HG02798 (cell line): ENCODE results near the gene AKAP8.
"Not testable (repeated sequence)": the region's sequence is repeated elsewhere in the genome, so short reads cannot be mapped to it uniquely, and the experiment has no call there.

Experiments used
- ATAC-seq: cut with Tn5 transposase; IDR thresholded peaks from one replicate; pipeline ENCODE4 v1.9.1; 2021; ENCODE audit warnings: mild to moderate bottlenecking; ENCODE audit not compliant: unreplicated experiment, poor library complexity

The AKAP8 gene

DNA sequence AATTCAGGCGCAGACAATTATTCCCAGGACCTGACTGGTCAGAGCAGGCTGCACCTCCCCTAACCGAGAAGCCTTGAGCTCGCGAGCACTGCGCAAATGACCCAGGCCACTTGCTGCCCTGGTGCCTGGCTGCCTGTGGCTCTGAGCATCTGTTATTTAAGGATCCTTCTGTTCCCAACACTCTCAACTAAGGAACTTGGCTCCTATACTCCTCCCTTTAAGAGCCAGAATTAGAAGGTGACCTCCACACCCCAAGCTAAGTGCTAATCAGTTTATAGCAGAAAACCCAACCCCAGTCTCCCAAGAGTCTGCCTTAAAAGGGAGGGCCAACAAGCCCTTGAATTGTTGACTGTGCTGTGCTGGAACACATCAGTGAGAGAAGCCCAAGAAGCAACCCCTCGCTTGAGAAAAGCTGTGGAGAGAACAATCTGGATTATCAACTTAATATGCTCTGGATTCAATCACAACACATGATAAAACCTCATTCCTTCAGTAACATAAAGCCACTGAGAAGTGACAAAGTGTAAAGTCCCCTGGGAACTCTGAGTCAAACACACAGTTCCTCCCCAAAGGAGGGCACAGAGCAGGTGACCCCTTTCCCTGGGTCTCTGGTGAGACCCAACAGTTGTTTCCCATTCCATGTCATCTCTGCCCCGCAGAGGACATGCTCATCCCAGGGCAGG, 24.7 kb upstream of the AKAP8 start:
- no peak for ATAC-seq

DNA sequence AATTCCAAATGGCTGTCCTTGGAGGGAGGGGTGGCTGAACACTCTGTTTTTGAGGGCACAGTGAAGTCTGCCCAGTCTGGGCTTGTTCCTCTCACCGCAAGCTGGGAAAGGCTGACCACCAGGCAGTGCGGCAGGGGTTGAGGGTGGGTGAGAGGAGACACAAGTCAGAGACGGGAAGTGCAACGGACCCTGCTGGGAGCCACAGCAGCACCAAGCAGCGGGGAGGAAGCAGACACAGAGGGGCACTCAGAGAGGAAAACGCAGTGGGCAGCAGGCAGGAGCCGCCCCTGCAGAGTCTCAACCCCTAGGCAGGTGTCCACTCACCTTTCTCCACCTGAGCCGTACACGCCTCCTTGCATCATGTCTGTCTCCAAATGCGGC, 23.6 kb upstream of the AKAP8 start:
- no peak for ATAC-seq

DNA sequence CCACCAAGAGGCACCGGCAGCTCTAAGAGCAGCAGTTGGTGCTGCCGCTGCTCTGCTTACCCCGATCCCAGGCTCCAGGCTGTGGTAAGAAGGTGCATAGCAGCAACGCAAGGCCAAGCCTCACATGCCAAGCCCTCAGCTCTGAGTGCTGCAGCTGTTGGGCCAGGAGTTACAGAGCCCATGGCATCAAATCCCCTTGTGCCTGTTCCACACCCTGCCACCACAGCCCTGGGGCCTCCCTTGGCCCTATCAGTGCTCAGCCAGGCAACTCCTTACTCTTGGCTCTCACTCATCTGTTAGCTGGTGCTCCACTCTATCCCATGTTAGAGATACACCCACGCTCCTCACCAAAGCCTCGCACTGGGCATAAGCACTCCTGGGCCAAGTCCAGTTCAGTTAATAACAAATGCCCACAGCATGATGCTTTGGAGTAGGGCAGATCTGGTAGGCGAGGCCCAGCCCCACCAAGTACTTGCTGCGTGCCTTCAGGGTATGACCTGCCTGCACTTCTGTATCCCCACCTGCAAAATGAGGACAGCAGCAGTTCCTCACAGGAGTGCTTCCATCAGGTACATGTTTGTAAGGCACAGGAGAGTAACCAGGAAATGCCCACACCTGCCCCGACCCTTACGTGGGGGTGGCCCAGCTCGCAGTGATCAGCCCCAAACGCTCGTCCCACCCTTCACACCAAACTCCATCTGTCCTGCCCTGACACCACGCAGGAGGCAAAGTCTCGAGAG, 23.0 kb upstream of the AKAP8 start:
- ATAC-seq: no peak

DNA sequence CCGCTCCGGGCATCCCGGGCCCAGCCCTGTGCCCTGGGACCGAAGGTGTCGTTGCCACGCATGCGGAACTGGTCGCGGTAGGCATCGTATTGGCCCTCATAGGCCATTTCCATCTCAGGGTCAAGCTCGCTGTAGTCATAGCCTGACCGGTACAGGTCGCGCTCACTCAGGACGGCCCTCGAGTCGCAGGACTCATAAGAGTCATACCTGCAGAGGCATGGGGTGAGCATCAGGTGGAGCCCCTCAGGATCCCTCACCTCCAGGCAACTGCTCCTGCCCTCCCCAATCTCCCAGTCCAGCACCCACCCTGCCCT, 21.8 kb upstream of the AKAP8 start:
- no peak for ATAC-seq

DNA sequence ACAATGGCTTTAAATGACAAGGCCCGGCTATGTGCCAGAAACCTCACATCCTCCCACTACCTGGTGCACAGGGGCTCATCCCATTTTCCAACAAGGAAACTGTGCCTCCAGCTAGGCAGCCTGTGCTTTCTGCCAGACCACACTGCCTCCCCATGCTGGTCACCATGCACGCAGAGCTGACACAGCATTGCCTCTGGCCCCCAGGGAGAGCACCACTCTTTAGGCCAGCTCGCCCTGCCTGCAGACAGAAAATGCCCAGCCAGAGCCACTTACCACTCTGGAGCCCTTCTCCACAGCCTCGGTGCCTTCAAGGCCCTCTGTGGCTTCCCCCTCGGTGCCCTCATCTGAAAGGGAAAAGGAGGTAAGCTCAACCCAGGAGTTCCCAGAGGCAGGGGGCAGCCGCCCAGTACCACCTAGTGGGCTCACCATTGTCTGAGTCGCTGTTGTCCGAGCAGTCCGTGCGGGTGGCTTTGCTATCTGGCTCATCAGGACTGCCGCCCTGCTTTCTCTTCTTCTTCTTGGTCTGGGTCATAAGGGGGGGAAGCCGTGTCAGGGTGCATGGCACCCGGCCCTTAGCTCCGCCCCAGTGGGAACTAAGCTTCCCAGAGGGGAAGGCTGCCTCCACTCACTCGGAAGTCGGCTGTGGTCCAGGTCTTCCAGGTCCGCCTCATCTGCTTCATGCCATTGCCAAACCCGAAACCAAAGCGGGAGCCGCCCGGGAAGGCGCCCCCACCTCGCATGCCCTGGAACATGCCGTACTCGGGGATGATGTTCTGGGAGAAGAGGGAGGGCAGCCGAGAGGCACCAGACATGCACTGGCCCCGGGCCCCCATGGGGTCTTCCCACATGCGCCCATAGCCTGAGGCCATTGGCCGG, 21.2 kb upstream of the AKAP8 start:
- no peak for ATAC-seq

DNA sequence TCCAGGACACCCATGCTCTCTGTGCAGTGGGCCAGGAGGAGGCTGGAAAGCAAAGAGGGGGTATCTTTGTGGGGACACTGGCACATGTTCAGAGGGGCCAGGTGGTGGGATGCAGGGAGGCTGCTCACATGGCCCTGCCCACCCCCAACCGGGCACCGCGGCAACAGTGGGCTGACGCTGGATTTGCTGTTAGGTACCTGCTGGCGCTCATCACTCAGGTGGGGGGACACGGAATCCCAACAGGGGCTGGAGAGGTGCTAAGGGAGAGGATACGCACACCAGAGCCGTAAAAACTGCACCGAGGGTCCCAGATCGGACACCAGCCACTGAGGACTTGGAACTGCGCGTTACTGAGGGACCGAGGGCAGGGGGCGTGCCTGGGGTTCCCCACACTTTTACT, 20.0 kb upstream of the AKAP8 start:
- ATAC-seq: no peak

DNA sequence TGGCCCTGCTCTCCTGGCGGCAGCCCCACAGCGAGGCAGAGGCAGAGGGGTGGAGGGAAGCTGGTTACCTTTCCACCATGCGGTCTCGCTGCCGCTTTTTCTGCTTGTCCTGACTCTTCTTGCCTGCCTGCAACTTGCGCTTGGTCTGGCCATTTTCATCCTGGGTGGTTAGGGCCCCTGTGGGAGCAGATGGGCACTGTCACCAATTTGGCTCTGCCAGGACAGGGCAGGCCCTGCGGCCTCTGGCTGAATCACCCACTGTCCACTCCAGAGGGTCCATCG, 19.6 kb upstream of the AKAP8 start:
- ATAC-seq: no peak

DNA sequence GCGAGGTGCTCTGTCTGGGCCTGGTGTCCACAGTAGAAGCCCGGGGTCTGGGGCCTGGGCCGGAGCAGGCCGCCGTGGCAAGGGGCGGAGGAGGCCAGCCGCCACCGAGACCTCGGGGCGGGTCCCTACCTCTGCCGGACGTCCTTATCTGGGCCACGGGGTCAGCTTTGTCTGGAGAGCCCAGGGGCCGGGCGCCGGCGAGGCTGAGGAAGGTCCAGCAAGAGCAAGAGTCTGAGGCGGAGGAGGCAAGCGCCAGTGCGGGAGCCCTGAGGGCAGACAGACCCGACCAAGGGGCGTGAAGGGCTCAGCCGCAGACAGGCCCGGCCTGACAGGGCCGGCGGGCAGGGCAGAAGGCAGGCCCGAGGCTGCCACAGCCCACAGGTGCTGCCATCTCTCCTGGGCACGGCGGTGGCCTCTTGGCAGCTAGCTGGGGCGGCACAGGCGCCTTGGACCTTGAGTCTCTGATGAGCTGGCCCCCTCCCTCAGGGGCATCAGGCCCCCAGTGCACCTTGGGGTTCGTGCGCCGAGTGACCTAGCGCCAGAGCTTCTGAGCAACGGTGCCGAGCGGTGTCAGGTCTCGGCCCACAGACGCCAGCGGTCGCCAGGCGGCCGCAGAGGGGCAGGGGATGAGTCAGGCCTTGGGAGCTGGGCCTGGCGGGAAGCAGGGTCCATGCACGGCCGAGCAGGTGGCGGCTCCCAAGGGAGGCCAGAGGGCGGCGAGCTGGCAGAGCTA, 19.1 kb upstream of the AKAP8 start:
- ATAC-seq: no peak

DNA sequence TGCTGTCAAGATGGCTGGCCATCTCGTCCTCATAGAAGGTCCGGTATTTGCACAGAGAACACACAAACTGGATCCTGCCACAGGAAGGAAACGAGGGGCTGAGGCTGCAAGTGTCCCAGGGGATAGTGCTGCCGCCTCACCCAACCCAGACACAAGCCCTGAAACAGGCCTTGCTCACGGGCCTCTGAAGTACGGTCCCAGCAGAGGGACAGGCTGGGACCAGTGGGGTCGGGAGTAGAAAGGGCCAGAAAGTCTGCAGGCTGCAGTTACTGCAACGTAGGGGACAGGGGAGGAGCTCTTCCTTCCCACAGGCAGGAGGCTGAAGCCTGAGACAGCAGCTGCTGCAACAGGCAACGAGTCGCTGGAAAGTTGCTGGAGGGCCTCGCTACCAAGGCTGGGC, 18.2 kb upstream of the AKAP8 start:
- no peak for ATAC-seq

DNA sequence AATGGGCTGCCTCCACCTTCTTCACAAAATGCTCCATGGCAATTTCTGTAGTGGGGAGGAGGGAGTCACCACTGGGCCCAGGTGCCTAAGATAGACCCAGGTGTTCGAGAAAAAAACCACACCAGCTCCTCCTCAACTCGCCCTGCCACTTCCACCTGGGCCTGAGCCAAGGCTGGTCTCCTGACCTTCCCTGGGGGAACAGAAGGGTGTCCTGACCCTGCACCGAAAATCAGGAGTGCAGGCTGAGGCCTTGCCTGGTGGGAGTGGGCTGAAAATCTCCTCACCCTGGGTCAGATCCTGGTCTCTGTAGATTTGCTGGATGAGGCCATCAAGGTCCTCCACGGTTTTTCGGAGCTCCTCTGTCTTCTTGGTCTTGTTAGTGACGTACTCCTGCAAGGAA, 17.6 kb upstream of the AKAP8 start:
- no peak for ATAC-seq

DNA sequence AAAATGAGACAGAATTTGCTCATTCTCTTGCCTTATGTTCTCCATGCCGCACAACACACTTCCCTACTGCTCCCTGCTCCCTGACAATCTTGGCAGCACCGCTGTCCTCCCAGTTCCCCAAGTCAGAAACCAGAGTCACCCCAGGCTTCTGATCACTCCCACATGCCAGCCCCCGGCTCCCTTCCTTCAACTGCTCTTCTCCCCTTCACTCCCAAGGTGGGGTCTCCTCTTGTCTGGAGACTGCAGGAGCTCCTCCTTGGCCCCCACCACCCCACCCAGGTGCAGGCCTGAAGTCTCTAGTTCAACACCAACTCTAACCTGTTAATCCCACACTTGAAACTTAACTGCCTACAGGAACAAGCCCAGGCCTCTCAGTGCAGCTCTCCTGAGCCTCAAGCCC, 16.8 kb upstream of the AKAP8 start:
- no peak for ATAC-seq

DNA sequence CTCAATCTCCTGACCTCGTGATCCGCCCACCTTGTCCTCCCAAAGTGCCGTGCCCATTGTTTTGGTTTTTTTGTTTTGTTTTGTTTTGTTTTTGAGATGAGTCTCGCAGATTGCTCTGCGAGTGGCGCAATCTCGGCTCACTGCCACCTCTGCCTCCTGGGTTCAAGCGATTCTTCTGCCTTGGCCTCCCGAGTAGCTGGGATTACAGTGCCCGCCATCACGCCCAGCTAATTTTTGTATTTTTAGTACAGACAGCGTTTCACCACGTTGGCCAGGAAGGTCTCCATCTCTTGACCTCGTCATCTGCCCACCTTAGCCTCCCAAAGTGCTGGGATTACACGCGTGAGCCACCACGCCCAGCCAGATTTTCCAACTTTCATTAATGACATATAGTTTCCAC, 15.7 kb upstream of the AKAP8 start:
- ATAC-seq: not testable (repeated sequence)

DNA sequence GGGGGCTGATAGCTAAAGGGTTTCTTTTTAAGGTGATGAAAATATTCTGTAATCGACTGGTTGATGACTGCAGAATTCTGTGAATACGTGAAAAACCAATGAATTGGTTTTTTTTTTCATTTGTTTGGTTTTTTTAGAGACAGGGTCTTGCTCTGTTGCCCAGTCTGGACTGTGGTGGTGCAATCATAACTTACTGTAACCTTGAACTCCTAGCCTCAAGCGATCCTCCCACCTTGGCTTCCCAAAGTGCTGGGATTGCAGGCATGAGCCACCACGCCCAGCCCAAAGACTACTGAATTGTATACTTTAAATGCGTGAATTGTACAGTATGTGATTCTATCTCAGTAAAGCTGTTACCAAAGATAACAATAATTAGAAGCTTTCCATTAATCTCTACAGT, 14.8 kb upstream of the AKAP8 start:
- no peak for ATAC-seq

DNA sequence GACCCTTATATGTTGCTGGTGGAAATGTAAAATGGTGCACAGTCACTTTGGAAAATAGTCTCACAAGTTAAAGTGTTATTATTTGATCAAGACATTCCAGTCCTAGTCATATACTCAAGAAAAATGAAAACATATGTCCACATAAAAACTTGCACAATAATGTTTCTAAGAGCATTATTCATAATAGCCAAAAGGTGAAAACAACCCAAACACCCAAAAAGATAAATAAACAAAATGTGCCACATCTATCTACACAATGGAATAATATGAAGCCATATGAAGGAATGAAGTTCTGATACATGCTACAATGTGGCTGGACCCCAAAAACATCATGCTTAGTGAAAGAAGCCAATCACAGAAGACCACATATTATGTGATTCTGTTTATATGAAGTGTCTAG, 14.4 kb upstream of the AKAP8 start:
- ATAC-seq: no peak

DNA sequence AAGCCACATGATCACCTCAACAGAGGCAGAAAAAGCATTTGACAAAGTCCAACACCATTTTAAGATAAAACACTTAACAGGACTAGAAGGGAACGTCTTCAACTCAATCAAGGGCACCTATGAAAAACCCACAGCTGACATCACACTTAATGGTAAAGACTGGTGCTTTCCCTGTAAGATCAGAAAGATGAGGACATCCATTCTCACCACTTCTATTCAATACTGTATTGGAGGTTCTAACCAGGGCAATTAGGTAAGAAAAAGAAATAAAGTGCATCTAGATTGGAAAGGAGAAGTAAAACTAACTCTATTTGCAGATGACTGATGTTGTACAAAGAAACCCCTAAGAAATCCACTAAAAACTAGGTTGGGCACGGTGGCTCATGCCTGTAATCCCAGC, 11.2 kb upstream of the AKAP8 start:
- no peak for ATAC-seq

DNA sequence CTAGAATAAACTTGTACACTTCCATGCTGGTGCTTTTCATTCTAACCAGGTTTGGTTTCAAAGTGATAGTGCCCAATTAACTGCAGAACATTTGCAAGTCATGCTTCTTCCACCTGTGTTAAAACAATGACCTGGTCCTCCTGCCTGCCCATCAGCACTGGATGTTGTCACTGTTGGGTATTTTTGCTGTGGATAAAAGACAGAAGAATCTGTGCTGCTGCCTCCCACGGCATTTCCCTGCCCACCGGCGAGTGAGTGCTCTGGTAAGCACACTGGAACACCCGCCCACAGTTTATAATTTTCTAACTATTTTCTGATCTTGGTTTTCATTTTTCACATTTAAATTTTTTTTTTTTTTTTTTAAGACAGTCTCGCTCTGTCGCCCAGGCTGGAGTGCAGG, 2.3 kb upstream of the AKAP8 start:
- ATAC-seq: no peak

DNA sequence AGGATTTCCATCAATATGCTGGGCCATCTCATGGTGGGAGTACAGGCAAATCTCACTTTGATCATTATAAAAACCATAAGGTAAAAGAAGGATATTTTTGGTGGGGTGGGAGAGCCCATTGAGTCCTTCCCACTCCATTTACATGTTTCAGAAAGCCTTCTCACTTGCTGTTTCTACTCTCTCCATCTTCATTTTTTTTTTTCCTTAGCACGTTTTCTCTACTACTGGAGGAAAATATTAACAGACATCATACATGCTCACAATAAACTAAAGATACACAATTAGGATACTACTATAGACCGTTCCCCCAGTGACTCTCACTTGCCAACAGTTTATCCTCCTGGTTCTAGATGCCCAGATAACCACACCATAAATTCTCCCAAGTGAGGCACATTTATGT, 1.8 kb upstream of the AKAP8 start:
- no peak for ATAC-seq

DNA sequence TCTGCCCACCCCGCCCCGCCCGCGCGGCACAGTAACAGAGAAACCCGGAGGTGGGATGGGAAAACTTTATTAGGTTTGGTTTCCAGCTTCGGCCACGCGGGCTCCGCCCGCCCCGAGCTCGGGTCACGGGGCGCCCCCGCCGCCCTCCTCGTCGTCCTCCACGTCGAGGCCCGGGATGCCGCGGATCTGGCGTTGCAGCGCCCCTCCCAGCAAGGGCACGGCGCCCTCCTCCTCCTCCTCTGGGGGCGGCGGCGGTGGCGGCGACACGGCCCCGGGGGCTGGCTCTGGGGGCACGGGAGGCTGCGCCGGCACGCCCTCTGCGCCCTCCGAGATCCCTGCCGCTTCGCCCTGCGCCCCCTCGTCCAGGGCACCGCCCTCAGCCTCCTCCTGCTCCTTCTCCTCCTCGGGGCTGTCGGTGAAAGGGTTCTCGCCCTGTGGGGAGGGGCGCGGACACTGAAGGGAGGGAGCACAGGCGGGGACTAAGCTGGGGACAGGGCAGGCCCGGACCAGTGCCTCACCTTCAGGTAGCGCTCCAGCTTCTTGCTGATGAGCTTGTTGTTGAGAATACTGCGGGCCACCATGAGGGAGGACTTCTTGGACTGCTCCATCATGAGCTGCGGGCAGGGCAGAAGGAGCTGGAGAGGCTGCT, 536 bp upstream of the AKAP8 start:
- ATAC-seq: no peak

DNA sequence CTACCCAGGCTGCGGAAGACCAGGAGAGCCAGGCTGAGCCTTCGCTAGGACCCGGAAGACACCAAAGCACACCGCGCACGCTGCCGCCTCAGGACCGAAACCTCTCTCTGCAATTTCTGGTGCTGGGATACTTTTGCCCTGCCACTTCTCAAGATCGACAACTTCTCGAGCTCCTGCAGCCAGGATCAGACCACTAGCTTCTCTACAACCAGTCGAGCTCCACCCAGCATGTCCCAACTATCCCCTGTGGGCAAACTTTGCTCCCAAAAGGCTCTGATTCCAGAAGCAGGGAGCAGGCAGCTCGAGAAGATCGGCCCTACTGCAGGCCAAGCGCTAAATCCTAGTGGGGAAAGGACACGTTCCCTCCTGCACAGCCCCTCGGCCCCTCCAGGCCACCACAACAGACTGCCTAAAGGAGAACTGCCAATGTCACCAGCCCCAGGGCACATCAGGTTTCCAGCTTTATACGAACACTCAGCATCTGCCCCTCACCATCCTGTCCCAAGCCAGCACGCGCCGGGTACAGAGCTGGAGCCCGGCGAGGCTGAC, 979 bp downstream of the AKAP8 start:
- ATAC-seq: no peak

DNA sequence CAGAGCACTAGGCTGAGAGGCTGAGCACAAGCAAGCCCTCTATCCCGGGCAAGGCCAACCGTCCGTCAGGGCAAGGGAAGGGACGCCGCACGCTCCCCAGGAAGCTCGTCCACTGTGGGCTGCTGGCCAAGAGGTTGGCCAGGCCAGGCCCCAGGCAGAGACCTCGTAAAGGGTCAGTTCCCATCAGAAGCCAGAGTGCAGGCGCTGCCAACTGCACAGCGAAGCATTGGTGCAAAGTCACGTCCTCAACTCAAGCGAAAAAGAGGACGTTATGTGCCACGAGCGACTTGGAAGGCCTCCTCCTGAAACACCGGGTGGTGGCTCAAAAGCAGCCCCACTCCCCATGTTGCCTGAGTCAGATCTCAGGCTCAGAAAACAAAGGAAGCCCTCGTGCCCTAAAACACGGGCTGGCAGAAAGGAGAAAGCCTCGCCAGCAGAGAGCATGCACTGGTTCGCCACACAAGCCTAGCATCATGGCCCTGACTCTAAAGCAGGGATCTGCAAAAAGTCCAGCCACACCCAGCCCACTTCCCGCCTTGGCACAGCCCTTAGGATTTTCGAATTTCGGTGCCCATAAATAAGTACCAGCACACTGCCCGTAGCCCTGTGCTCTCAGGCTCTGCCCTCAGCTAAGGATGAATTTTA, 4.7 kb downstream of the AKAP8 start:
- ATAC-seq: no peak
